SK-N-SH (cell line): ENCODE data around the gene TBC1D2B.

Source experiments
- EP300 ChIP-seq, 2 experiments: IDR thresholded peaks; 2 replicates each; pipeline versions ENCODE4 v1.4.0 to v1.6.1; 2012; ENCODE audit warnings: borderline replicate concordance in 1 of 2, low read depth in 1 of 2, low read length in 1 of 2
- EZH2phosphoT487 ChIP-seq: fragments of 200-600 bp; sonication (generic); IDR thresholded peaks from 2 replicates; pipeline ENCODE4 v1.6.1; 2017; ENCODE audit warnings: low read depth, mixed run types, mild to moderate bottlenecking, antibody characterized with exemption, moderate library complexity, borderline replicate concordance
- RXRA ChIP-seq: IDR thresholded peaks from 2 replicates; pipeline ENCODE4 v1.4.0; 2012; ENCODE audit warnings: low read depth, mild to moderate bottlenecking, borderline replicate concordance
- ZBTB33 ChIP-seq: IDR thresholded peaks from 2 replicates; pipeline ENCODE4 v1.4.0; 2012; ENCODE audit warnings: low read depth, borderline replicate concordance
- TF ChIP-seq, protein P1 (sequence below): IDR thresholded peaks from 2 replicates; pipeline ENCODE4 v1.4.0; 2012; ENCODE audit warnings: low read depth

DNA sequence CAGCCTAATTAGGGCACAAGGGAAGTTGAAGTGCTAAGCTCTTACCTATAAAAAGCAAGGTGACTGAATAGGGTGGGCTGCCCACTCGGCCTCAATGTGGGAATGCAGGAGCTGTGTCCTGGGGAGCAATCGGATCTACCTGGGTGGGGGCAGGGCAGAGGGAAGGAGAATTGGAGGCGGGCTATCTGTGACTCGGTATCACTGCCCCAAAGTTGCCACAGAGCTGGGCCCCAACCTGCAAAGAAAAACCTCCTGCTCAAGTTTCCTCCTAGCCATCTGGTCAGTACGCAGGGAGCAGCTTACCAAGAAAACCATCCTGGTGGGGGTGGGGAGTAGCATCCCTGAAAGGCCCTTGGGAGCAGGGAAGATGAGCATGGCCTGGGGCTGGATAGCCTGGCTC is 43.0 kb upstream of the TBC1D2B start:
- TF ChIP-seq EP300 (IDR thresholded peaks at IDR 0.05; ENCODE audit: borderline replicate concordance in 1 of 2, low read depth in 1 of 2, low read length in 1 of 2) (no peak), RXRA (no peak), ZBTB33 (no peak), EZH2phosphoT487 (no peak)
- TF ChIP-seq, protein P1, sequence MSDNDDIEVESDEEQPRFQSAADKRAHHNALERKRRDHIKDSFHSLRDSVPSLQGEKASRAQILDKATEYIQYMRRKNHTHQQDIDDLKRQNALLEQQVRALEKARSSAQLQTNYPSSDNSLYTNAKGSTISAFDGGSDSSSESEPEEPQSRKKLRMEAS: no peak
